ENCODE results near the gene ABCC10. TPM values are rescaled to one million over a fixed set of nuclear protein-coding genes. Genes with fewer than 3 reads are reported as not detected.

ABCC10 gene
- polyA plus RNA-seq, 2 of the 4 experiments (the other 2 are of a cell fraction): 6.8 to 9.3 TPM

GRCh38 chr6:43469947-43470346, 42.6 kb downstream of the ABCC10 start (continued):
- TF ChIP-seq ESRRA (IDR thresholded peaks at IDR 0.05; ENCODE audit: borderline replicate concordance, low read length) (no peak), CBX2 (IDR thresholded peaks at IDR 0.05; ENCODE audit: borderline replicate concordance, low read depth) (no peak), NFE2L2 (conservative IDR thresholded peaks at IDR 0.05; ENCODE audit: low read length) (no peak), RFX5 (IDR thresholded peaks at IDR 0.05) (no peak)

- 27% methylated on average over 1 of the region's 1 CpG for WGBS (ENCODE audit: missing lambda C conversion rate)
- ATAC-seq: no peak
- Histone ChIP-seq H3K4me2 (no peak overlapping the region), H3K9me3 (no peaks in the 10 kb centered on the region), H3K4me1 (no peaks in the 10 kb centered on the region), H3K4me3 (no peak overlapping the region), H3K27ac (no peak overlapping the region)
- POLR2A ChIA-PET: interaction anchor here (0.6 kb wide), 1 partner anchor 16 kb away, joined by 3 read pairs; the partner anchor contains the start of gene DLK2
- no peak for DNase-seq (ENCODE audit: low read depth in 1 of 2, low spot score in 1 of 2)
- no peak for FAIRE-seq
- TF ChIP-seq RCOR1 (IDR thresholded peaks at IDR 0.05; ENCODE audit: low read depth, low read length) (no peak), RAD21 (conservative IDR thresholded peaks at IDR 0.05 in 1 of 2, IDR thresholded peaks at IDR 0.05 in 1 of 2) (no peak), CTCF (IDR thresholded peaks at IDR 0.05) (no peak), KDM5A (IDR thresholded peaks at IDR 0.05) (no peak), EP300 (IDR thresholded peaks at IDR 0.05) (no peak), ZNF302 (CRISPR knock-in tag; IDR thresholded peaks at IDR 0.05) (no peak), EHF (CRISPR knock-in tag; IDR thresholded peaks at IDR 0.05) (no peak), HES2 (IDR thresholded peaks at IDR 0.05) (no peak), ZFP36 (IDR thresholded peaks at IDR 0.05; ENCODE audit: borderline replicate concordance, partially characterized antibody) (no peak), FOSB (CRISPR knock-in tag; IDR thresholded peaks at IDR 0.05) (no peak)
- CTCF ChIA-PET: interaction anchor here (0.7 to 2.8 kb wide), 5 partner anchors 11 to 35 kb away, joined by 3 to 10 read pairs (median 4); no protein-coding TSS in a partner anchor
Measured at GRCh38 chr6:43471399-43471798, 44.1 kb downstream of the ABCC10 start.

GRCh38 chr6:43472515-43472914, 45.2 kb downstream of the ABCC10 start:
- Histone ChIP-seq H3K4me1 (0 out of 3 replicates have a peak, but pooled peaks cover 3% of the 10 kb centered on the region), H3K4me2 (no peak overlapping the region), H3K27ac (no peak overlapping the region), H3K4me3 (no peak overlapping the region), H3K9me3 (no peaks in the 10 kb centered on the region)
- TF ChIP-seq RAD21 (conservative IDR thresholded peaks at IDR 0.05 in 1 of 2, IDR thresholded peaks at IDR 0.05 in 1 of 2): no peak
- TF ChIP-seq MAFK (IDR thresholded peaks at IDR 0.05; ENCODE audit: partially characterized antibody): no peak
- TF ChIP-seq ESRRA (IDR thresholded peaks at IDR 0.05; ENCODE audit: borderline replicate concordance, low read length): no peak
- no peak for TF ChIP-seq CBX8 (IDR thresholded peaks at IDR 0.05)
- TF ChIP-seq FOSB (CRISPR knock-in tag; IDR thresholded peaks at IDR 0.05): no peak
- TF ChIP-seq HMGXB4 (CRISPR knock-in tag; IDR thresholded peaks at IDR 0.05; ENCODE audit: borderline replicate concordance): no peak
- no peak for TF ChIP-seq HDAC2 (IDR thresholded peaks at IDR 0.05)
- no peak for TF ChIP-seq HOXB5 (CRISPR knock-in tag; IDR thresholded peaks at IDR 0.05)
- TF ChIP-seq USF2 (IDR thresholded peaks at IDR 0.05): no peak
- TF ChIP-seq FOXS1 (CRISPR knock-in tag; IDR thresholded peaks at IDR 0.05): no peak
- no peak for TF ChIP-seq HOXB13 (CRISPR knock-in tag; IDR thresholded peaks at IDR 0.05; ENCODE audit: low read depth)
- no peak for TF ChIP-seq KDM5A (IDR thresholded peaks at IDR 0.05)
- no peak for TF ChIP-seq MAZ (IDR thresholded peaks at IDR 0.05; ENCODE audit: borderline replicate concordance, low read depth, low read length)
- no peak for TF ChIP-seq EHMT2 (IDR thresholded peaks at IDR 0.05; ENCODE audit: low read depth)
- no peak for TF ChIP-seq NR3C1 (IDR thresholded peaks at IDR 0.05)
- TF ChIP-seq HEYL (CRISPR knock-in tag; IDR thresholded peaks at IDR 0.05): no peak
- TF ChIP-seq NFE2L2 (conservative IDR thresholded peaks at IDR 0.05; ENCODE audit: low read length): no peak
- no peak for TF ChIP-seq EHF (CRISPR knock-in tag; IDR thresholded peaks at IDR 0.05)
- no peak for TF ChIP-seq JUN (IDR thresholded peaks at IDR 0.05)
- FAIRE-seq (no peak), DNase-seq (ENCODE audit: low read depth in 1 of 2, low spot score in 1 of 2) (no peak), ATAC-seq (no peak)
- POLR2A ChIA-PET: no interaction called here
- CTCF ChIA-PET: interaction anchor here (1.9 to 2.8 kb wide), 2 partner anchors 12 to 34 kb away, joined by 6 to 10 read pairs; no protein-coding TSS in a partner anchor
- WGBS (ENCODE audit: missing lambda C conversion rate): 94% methylated on average over 4 of the region's 4 CpGs
